Activated CD8-positive, alpha-beta memory T cell treated with anti-CD3 and anti-CD28 coated beads, Interleukin-2, amount 50 U/mL, for 4 hours (primary cell): ENCODE measurements around the gene JAKMIP1.

Experiments
- DNase-seq: peaks from one replicate; pipeline ENCODE4 v3.0.0-alpha.2; 2020

The JAKMIP1 gene

DNA sequence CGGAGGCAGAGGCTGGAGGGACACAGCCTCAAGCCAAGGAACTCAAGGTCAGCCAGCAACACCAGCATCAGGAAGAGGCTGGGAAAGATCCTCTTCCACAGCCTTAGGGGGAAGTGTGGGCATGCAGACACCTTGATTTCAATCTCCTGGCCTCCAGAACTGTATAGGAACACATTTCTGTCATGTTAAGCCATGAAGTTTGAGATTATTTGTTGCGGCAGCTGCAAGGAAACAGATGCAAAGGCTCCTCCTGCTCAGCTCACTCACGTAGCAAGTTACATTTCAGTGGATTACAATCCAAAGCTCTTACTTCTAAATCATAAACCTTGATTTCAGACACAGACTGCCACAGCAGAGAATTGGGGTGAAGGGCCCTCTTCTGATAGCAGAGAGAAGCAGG is 113.5 kb downstream of the JAKMIP1 start:
- DNase-seq: no peak

DNA sequence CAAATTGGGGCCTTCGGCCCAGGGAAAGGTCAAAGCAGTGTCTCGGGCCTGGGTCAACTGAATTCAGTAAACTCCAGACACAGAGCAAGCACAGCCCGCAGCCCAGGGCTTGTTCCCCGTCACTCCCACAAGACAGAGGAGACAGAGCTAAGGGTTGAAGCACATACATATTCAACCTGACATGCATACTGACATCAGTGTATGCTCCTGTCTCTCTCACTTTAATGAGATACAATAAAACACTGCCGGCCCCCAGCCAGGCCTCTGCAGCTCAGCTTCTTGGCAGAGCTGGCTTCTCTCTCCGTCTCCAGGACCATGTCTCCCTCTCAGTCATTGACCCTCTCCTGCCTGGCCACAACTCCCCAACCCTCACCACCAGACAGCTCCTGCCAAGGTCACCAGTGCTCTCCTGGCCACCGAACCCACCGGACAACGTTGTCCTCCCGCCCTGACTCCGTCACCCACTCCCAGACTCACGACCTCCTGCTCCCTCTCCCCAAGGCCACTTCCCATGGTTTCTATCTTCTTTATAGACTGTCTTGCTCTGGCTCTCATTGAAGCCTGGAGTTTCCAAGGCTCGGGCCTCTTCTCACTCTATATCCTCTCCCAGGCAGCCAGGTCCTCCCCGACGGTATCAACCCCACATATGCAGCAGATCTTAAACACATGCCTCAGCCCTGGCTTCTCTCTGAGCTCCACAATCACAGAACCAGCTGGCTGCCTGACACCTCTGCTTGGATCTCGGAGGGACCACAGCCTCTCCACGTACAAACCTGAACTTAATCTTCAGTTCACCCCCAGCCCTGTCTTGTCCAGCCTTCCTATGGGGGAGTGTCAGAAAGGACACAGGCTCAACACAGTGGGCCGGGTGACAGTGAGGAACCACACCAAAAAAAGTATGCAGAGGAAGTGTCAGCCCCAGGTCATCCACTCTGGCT is 114.4 kb downstream of the JAKMIP1 start:
- no peak for DNase-seq

DNA sequence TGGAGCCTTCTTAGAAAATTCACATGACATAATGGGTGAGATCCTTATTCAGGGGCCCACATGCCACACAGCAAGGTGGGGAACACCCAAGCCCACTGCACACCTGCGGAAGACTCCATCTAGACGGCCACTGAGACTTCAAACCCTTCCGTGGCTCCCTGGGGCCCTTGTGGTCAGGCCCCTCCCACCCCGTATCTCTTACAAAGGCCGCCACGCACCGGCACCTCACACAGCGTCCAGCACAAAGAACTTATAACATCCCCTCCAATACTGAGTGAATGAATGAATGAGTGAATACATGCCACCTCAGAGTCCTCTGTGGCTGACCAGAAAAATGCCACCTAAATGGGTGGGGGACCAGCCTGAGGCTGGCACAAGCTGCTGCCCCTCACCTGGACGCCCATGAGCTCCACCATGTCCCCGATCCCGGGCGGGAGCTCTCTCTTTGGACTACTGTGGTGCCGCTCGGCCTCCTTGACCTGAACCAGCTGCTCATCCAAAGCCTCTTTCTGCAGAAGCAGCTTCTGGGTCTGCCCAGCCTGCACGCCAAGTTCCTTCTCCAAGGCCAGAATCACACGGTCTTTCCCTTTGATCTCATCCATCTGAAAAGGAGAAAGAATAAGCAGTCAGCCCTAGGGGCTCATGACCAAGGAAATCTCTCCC is 115.2 kb downstream of the JAKMIP1 start:
- DNase-seq: no peak

DNA sequence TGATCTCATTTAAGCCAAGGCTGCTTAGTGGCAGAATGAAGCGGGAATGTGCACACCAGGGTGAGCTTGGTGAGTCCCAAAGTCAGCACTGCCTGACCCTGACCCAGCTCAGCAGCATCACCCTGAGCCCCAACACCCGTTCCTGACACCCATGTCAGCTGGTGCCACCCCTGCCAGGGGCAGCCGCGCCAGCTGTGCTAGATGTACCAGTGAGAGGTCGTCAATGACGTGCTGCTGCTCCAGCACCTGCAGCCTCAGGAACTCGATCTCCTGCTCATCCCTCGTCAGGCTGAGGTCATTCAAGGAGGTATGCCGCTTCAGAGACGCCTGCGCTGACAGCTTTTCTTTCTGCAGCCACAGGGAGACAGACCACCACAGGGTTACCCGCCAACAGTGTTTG is 120.4 kb downstream of the JAKMIP1 start:
- no peak for DNase-seq

DNA sequence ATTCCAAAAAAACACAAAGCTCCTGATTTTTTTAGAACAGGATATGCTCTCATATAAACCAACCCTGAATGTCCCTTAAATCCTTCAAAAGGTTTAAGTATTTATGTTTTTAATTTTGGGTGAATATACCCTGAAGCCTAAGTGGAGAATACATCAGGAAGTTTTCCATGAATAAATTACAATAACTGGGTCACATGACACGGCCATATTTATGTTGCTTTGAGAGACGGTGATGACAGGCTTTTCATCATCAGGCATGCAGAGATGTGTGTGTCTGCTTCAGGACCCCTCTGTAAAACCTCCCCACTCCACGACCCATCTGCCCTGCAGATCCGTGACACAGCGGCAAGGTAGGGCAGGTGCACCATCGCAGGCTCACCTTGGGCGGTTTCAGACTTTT is 121.8 kb downstream of the JAKMIP1 start:
- DNase-seq: no peak

DNA sequence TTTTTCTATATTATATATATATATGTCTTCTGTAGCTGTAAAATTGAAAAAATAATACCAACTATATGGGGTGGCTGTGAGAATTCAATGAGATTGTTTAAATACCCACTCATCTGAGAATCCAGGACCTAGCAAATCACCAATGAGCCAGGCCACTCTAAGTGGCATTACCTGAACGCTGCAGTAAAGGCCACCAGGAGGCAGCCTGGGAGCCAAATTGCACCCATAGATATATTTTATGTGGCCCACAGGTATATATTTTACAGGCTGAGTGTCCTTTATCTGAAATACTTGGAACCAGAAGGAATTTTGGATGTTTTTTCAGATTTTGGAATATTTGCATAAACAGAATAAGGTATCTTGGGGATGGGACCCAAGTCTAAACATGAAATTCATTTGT is 124.0 kb downstream of the JAKMIP1 start:
- no peak for DNase-seq

DNA sequence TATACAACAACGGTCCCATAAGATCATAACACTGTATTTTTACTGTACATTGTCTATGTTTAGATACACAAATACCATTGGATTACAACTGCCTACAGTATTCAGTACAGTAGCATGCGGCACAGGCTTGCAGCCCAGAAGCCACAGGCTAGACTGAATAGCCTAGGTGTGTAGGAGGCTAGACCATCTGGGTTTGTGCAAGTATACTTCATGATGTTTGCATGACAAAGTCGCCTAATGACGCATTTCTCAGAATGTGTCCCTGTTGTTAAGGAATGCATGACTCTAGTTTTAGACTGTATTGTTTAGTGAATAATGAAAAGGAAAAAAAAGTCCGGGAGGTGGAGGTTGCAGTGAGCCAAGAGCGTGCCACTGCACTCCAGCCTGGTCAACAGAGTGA is 125.6 kb downstream of the JAKMIP1 start:
- DNase-seq: no peak

DNA sequence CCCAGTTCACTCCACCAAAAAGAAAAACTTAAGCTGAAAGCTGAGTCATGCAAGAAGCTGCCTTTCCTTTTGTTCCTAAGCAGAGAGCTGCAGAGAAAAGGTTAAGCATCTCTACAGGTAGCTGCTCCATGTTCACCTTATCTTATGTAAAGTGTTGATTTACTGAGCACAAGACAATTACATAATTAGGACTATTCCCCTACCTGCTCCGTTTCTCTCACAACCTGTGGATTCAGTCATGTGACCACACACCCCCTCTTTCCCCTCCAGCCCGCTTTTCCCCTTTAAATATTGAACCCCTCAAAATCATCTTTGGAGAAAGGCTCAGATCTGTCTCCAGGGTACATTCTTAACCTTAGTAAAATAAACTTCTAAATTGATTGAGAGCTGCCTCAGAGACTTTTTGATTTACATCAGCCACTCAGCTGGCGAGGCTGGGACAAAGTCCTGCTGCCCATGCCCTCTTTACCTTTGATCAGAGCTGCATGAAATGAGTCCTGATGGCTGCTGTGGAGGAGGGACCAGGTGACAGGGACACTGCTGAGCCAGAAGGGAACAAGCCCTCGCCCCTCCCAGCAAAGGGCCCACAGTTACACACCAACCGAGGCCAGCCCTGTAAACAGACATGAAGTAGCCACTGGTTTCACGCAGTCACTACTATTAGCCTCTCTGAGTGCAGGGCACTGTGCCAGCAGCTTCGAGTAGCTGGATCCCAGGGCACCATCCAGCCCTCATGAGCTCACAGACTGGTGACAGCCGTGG is 128.2 kb downstream of the JAKMIP1 start:
- DNase-seq: no peak

DNA sequence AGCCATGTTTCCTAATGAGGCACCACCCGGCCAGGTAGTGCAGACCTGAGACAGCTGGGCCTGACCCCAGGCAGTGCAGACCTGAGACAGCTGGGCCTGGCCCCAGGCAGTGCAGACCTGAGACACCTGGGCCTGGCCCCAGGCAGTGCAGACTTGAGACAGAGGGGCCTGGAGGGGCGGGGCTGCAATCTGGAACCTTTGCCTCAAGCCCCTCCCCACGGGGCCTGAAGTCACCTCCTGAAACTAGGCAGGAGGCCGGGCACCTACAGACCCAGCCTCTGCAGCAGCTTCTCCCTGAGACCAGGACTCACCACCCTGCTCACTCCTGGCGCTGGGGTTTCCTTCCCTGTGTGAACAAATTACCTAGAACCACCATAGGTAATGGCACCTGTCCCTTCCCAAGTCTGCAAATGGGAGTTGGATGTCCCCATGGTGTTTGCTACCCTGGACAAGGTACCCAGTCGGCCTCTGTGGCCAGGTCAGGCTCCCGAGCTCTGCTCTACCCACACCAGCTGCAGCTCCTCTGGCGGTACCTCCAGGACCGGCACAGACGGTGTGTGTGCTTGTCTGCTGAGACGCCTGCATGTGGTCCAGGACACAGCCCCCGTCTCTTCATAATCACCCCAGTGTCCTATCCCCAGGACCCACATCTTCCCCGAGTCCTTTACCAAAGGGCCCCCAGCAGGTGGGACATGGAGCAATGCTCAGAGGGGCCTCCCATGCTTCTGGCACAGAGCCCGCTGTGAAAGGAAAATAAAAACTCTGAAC is 129.0 kb downstream of the JAKMIP1 start:
- no peak for DNase-seq

DNA sequence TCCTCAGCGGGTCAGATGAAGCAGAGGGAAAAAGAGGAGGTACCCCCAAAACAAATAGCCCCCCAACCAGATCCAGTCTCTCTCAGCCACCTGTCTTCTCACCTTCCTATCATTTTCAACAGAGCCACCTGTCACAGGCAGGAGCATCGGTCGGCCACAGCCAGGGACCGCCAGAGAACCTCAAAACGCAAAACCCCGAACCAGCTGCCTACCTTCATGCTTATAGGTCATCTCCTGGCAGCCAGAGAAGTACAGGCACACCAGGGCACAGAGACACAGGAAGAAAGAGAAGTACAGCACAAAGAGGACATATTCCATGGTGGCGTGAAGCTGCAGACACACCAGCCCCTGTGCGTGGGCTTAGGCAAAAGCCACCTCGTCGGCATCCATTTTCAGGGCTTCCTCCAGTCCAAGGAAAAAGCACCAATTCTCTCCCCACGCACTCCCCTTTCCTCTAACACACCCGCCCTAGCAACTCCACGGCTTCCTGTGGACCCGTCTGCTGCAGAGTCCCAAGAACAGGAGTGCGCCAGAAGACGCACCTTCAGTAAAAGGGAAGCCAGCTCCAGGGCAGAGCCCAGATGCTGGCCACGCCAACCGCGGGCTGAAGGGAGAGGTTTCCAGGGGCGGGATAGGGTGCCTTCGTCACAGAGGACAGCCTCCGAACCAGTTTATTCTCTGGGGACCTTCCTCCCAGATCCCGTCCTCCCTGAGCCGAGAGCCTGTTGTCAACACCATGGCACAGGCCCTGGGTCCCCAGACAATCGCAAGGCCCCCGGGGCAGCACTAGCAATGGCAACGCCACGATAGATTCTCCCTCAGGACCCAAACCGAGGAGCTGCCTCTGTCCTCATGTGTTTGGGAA is 130.3 kb downstream of the JAKMIP1 start:
- no peak for DNase-seq

DNA sequence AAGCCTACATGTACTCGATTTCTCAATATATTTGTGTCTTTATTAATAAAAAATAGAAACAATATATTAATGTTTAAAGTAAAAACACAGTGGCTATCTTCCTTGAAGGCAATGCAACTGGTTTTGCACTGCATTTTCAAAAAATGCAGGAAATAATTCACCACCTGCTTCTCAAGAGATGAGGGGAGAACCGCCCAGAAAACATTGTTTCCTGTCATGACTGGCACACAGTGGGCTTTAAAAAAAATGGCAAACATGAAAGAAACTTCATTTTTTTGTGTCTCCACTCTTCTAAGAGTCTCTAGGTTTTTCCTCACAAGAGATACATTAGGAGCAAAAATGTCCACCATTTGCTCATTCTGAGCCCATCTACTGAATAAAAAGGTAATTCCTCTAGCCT is 131.4 kb downstream of the JAKMIP1 start:
- no peak for DNase-seq

DNA sequence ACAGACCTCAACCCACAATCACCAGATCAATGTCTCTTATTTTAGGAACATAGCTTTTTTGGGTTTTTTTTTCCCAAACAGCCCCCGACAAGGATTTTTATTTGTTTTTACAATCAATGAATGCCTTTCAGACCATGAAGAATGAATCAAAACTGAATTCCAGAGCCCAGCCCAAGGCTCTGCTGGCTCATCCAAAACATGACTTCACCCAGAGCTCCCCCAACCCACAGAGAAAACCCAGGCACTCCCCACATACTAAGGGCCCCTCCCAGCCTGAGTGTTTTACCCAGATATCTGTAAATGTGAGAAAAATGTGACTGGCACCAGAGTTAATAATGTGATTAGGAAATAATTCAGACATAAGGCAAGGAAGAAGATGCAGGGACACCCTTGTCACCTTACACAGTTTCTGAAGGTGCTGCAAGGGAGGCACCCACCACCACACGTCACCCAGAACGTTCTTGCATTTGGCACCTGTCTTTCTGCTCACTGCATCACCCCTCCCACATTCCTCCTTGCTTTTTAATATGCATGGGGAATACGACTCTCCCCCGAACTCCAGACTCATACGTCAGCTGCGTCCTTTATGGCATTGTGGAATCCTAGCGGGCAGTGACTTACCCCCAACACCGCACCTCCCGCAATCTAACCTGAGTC is 134.3 kb downstream of the JAKMIP1 start:
- no peak for DNase-seq

DNA sequence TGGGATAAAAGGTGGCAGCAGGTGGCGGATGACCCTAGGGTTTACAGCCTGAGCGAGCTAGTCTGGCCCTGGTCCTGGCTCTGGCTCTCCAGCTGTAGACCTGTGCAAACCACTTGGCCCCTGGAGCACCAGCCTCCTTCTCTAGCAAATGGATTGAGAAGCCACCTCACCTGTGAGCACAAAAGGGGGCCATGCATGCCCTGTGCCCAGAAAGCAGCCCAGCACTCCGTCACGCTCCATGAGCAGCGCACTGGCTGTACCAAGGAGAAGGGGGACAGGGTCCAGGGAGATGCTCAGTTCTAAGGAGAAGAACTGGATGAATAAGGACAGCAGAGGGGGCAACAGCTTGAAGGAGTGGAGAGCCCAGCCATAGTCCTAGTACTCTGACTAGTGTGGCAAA is 135.2 kb downstream of the JAKMIP1 start:
- DNase-seq: no peak

DNA sequence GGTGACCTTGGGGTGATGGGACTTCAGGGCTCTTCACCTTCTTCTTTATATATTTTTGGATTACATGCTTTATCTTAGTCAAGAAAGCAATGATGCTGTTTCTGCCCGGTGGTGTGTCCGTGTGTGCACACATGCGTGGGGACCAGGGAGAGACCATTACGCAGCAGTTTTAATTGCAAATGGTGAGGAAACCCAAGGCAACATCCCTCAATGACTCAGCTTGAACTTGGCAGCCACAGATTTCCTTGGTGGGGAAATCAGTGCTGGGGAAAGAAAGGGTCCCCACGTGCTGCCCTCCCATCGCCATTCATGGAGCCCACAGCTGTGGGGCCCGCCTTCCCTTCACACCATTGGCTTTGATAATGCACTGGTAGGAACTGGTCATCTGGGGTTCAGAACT is 136.0 kb downstream of the JAKMIP1 start:
- DNase-seq: no peak

DNA sequence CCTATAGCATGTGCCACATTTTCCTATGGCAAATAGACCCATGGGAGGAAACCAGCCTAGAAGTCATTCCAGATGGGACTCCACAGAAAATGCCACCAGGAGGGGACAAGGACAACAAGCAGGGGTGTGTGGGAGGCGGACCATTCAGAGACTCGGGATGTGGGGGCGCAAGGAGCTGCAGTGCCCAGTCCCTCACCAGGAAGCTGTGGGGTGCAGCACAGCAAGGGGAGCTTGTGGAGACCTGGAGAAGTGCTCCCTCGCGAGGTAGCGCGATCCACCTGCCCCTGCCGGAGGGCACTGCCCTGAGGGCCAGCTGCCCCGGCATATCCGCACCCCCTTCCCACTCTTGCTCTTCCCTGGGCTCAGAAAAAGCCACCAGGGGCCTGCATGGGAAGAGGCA is 136.7 kb downstream of the JAKMIP1 start:
- DNase-seq: no peak

DNA sequence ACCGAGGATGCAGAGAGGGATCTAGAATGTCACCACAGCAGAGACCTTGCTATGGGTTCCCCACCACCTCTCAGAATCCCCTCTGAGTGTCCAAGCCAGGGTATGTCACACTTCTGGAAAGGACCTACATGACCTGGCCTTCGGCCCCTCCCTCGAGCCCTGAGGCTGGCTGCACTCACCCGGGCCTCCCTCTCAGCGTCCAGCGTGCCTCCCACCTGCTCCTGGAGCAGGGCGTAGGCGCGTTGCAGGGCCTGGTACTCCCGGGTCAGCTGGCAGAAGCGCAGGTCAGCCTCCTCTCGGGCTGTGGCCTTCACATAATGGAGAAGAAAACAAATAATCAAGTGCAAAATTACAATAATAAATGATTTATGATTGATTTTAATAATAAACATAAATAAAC is 138.2 kb downstream of the JAKMIP1 start:
- no peak for DNase-seq

DNA sequence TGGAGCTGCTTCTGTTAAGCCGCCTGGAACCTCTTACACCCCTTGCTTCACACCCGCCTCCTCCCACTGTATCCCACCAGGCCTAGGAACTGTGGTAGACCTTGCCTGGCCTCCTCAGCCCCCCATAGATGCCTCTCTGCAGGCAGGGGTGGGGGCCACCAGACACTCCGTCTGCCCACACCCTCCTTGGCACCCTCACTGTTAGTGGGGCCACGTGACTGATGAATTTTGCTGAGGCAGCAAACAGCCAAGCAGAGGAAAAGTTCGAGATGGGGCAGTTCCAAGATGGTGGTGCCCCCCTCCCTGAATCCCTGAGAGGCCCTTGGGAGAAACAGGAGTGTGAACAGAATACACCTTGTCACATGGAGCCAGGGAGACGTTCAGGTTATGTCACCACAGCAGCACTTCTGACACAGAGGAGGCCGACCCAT is 141.0 kb downstream of the JAKMIP1 start:
- DNase-seq: no peak

DNA sequence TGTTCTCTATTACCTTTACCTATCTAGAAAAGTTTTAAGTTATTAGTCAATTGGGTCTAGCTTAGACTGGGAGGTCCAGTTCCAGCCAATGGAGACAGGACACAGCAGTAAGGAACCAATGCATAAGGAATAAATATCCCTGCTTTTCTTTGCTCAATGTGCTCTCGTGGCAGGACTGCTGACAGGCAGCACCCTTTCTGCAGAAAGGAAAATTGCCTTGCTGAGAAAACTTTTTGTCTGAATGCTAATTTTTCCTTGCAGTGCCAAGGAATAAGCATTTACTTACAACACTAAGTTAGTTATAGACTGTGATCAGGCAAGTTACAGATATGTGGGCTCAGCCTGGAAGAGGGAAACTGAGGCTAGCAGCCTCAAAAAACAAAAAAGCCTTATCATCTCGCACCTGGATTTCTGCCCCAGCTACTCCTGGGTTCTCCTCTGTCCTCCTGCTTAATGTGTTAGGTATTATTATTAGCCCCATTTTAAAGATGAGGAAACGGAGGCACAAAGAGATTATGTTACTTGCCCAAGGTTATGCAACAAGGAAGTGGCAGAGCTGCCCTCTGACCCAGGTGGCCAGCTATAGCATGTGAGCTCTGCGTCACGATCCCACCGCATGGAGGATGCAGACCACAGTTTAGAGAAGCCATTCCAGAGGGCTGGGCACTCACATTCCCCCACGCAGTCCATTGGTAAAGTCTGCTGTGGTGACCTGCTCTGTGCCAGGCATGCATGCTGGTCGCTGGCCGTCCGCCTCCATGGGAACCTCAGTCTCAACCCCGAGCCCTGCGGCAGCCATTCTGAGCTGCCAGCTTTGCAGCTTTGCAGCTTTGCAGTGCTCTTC is 141.6 kb downstream of the JAKMIP1 start:
- no peak for DNase-seq

DNA sequence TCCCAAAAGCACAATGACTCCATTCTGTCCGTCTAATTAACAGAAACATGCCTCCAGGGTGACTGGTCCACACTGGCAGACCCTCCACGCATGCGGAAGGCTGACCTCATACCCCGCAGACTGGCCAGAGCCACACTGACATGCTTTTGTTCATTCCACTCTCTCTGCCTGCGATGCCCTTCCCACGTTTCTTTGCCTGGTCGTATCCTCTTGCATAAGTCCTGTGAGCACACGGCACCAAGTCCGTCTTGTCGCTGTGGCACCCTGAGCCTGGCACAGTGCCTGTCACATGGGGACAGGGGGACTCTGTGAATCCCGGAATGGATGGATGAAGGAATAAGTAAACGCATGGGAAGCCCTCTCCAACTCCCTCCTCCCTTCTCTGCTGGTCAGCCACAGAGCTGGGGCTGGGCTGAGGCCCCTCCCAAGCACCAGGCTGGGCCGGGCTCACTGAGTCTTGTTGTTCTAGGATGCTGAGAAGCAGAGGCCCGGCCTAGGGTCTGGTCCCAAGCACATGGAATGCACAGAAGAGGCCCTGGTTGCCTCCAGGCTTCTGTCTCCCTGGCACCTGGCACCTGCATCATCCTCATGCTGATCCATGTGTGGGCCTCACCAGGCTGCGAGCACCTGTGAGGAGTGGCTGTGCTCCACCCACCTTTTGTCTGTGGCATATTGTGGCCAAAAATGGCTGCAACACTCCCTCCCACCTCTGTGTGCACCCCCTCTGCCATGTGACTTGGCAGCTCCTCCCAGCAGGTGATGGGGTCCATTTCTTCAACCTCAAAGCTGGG is 143.2 kb downstream of the JAKMIP1 start:
- no peak for DNase-seq
